ENCODE results near the gene PHKB. TPM values are rescaled to one million over a fixed set of nuclear protein-coding genes. Genes with fewer than 3 reads are reported as not detected.

PHKB gene
- total and polyA plus RNA-seq, 2 donors (not counting 3 experiments of a cell fraction or from before 2014, with no cell fraction given), result 30.1 to 61.0 TPM

DNA sequence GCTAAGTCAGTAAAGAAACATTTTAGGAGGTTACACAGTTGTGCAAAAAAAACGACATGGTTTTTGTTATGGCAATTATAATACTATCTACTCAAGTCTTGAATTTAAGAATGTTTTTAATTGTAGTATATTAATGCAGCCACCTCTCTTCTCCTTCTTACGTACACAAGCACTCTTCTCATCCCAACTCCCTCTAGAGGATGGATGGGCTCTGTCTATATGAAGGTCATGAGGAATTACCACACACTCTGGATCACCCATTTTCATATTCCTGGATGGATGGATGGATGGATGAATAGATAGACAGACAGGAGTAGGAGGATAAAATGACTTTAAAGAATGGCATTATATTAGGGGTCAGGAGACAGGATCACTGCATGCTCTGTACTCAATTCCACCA, 120.0 kb downstream of the PHKB start:
- no peak overlapping the region for H3K4me2 ChIP-seq (ENCODE audit: insufficient read depth, low read length)
- H4K20me1 ChIP-seq (replicated peaks; ENCODE audit: control insufficient read depth, extremely low read depth, insufficient read depth, low read length), result no peaks in the 10 kb centered on the region
- no peak overlapping the region for H3K27ac ChIP-seq (ENCODE audit: insufficient read depth, low read depth, low read length)
- intact Hi-C loops (cut with micrococcal nuclease), result no loop called here
- ChIA-PET CTCF (interaction anchor here (0.9 to 1.5 kb wide), 2 partner anchors 9 to 118 kb away, joined by 3 read pairs; no protein-coding TSS in a partner anchor), POLR2A (no interaction called here)
- no peak for DNase-seq (ENCODE audit: low read depth, low spot score)
- no peaks in the 10 kb centered on the region for H3K79me2 ChIP-seq (ENCODE audit: control insufficient read depth, insufficient read depth, low read length)
- BruUV-seq (replicated peaks), result no TSS peak
- H3K27me3 ChIP-seq (ENCODE audit: control insufficient read depth in 2 of 2, insufficient read depth in 2 of 2, low read length in 2 of 2), result no peaks in the 10 kb centered on the region
- no peaks in the 10 kb centered on the region for H3K9me1 ChIP-seq (replicated peaks; ENCODE audit: control insufficient read depth, extremely low read depth, insufficient read depth, low read length)
- no peak overlapping the region for H3K9ac ChIP-seq (replicated peaks; ENCODE audit: extremely low read depth, insufficient read depth, low read length)
- H2AFZ ChIP-seq (ENCODE audit: low read depth, low read length), result no peak overlapping the region
- TF ChIP-seq POLR2A (IDR thresholded peaks at IDR 0.05; ENCODE audit: low read depth, low read length) (no peak), EZH2 (IDR thresholded peaks at IDR 0.05; ENCODE audit: borderline replicate concordance, low read depth, low read length, severe bottlenecking) (no peak), MYC (IDR thresholded peaks at IDR 0.05; ENCODE audit: low read depth, low read length) (no peak), FOS (IDR thresholded peaks at IDR 0.05; ENCODE audit: borderline replicate concordance, insufficient read depth, low read length) (no peak), GATA2 (IDR thresholded peaks at IDR 0.05; ENCODE audit: insufficient read depth, insufficient read length, low read depth, low read length) (no peak), JUN (IDR thresholded peaks at IDR 0.05; ENCODE audit: borderline replicate concordance, insufficient read depth, insufficient read length, low read depth) (no peak), POLR2AphosphoS5 (IDR thresholded peaks at IDR 0.05; ENCODE audit: insufficient read depth, low read depth, low read length) (no peak)
- TF ChIP-seq, protein P1, sequence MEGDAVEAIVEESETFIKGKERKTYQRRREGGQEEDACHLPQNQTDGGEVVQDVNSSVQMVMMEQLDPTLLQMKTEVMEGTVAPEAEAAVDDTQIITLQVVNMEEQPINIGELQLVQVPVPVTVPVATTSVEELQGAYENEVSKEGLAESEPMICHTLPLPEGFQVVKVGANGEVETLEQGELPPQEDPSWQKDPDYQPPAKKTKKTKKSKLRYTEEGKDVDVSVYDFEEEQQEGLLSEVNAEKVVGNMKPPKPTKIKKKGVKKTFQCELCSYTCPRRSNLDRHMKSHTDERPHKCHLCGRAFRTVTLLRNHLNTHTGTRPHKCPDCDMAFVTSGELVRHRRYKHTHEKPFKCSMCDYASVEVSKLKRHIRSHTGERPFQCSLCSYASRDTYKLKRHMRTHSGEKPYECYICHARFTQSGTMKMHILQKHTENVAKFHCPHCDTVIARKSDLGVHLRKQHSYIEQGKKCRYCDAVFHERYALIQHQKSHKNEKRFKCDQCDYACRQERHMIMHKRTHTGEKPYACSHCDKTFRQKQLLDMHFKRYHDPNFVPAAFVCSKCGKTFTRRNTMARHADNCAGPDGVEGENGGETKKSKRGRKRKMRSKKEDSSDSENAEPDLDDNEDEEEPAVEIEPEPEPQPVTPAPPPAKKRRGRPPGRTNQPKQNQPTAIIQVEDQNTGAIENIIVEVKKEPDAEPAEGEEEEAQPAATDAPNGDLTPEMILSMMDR (IDR thresholded peaks at IDR 0.05; ENCODE audit: extremely low read depth in 1 of 2, insufficient read depth in 1 of 2, low read depth in 1 of 2, low read length in 2 of 2), result no peak
- TF ChIP-seq, protein P2, sequence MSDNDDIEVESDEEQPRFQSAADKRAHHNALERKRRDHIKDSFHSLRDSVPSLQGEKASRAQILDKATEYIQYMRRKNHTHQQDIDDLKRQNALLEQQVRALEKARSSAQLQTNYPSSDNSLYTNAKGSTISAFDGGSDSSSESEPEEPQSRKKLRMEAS (IDR thresholded peaks at IDR 0.05; ENCODE audit: insufficient read depth, insufficient read length), result no peak
- FAIRE-seq, result no peak
- no peaks in the 10 kb centered on the region for H3K9me3 ChIP-seq (replicated peaks; ENCODE audit: control insufficient read depth, insufficient read depth, low read length)
- dilution Hi-C loops (cut with MboI; ENCODE audit: extremely low pct_ligation_motif_present, low sequenced_read_pairs), result no loop called here
- H3K4me3 ChIP-seq (replicated peaks in 1 of 3; ENCODE audit: insufficient read depth in 1 of 3, low read depth in 1 of 3, low read length in 3 of 3), result no peak overlapping the region
- no peaks in the 10 kb centered on the region for H3K4me1 ChIP-seq (ENCODE audit: control insufficient read depth, extremely low read depth, insufficient read depth, low read length)
- no peaks in the 10 kb centered on the region for H3K36me3 ChIP-seq (ENCODE audit: control insufficient read depth in 2 of 2, extremely low read depth in 1 of 2, insufficient read depth in 2 of 2, low read length in 2 of 2)

Data from endothelial cell of umbilical vein (primary cell).